ENCODE data around the gene ZNF670. TPM values are rescaled to one million over a fixed set of nuclear protein-coding genes. Genes with fewer than 3 reads are reported as not detected.
"Not testable (repeated sequence)": the region's sequence is repeated elsewhere in the genome, so short reads cannot be mapped to it uniquely, and the experiment has no call there.

The ZNF670 gene
- total RNA-seq, 3 donors from 2014 or later (not counting 1 experiment from before 2014, with no cell fraction given): 0.35 to 0.95 (median 0.45) TPM

DNA sequence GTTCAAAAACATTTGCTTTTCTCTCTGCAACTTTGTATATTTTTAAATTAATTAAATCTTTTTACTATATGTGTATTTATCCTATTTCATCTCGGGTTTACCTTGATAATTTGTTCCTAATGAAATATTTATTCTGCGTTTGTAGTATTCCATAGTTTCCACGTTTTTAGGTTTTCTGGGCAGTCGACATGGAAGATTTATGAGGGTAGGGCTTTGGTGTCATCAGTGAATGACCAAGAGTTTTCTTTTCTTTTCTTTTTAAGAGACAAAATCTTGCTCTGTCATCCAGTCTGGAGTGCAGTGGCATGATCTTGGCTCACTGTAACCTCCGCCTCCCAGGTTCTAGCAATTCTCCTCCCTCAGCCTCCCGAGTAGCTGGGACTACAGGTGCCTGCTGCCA lies 42.8 kb upstream of the ZNF670 start:
- TF ChIP-seq, protein P1, sequence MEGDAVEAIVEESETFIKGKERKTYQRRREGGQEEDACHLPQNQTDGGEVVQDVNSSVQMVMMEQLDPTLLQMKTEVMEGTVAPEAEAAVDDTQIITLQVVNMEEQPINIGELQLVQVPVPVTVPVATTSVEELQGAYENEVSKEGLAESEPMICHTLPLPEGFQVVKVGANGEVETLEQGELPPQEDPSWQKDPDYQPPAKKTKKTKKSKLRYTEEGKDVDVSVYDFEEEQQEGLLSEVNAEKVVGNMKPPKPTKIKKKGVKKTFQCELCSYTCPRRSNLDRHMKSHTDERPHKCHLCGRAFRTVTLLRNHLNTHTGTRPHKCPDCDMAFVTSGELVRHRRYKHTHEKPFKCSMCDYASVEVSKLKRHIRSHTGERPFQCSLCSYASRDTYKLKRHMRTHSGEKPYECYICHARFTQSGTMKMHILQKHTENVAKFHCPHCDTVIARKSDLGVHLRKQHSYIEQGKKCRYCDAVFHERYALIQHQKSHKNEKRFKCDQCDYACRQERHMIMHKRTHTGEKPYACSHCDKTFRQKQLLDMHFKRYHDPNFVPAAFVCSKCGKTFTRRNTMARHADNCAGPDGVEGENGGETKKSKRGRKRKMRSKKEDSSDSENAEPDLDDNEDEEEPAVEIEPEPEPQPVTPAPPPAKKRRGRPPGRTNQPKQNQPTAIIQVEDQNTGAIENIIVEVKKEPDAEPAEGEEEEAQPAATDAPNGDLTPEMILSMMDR (IDR thresholded peaks at IDR 0.05): no peak
- H3K27ac Mint-ChIP-seq: no peak overlapping the region
- H3K4me3 Mint-ChIP-seq: no peak overlapping the region
- intact Hi-C loops (cut with micrococcal nuclease): no loop called here
- H3K9me3 ChIP-seq (ENCODE audit: control insufficient read depth, insufficient read depth, low read length): no peaks in the 10 kb centered on the region
- no peak overlapping the region for H3K4me3 ChIP-seq (ENCODE audit: low read length)
- H3K27me3 Mint-ChIP-seq (ENCODE audit: low read depth in 2 of 2): no peaks in the 10 kb centered on the region
- no peak overlapping the region for H3K27ac ChIP-seq (ENCODE audit: low read length)
- no peaks in the 10 kb centered on the region for H3K36me3 ChIP-seq (ENCODE audit: control insufficient read depth, insufficient read depth, low read length)
- WGBS (ENCODE audit: insufficient coverage): 87% methylated on average over 5 of the region's 6 CpGs
- DNase-seq: no peak
- no peaks in the 10 kb centered on the region for H3K4me1 ChIP-seq (ENCODE audit: control insufficient read depth, insufficient read depth, low read length)
- no peak for ATAC-seq
- no peaks in the 10 kb centered on the region for H3K36me3 Mint-ChIP-seq
- H3K27me3 ChIP-seq (ENCODE audit: control insufficient read depth, insufficient read depth, low read length): no peaks in the 10 kb centered on the region
- H3K9me3 Mint-ChIP-seq: no peaks in the 10 kb centered on the region
- no peaks in the 10 kb centered on the region for H3K4me1 Mint-ChIP-seq

DNA sequence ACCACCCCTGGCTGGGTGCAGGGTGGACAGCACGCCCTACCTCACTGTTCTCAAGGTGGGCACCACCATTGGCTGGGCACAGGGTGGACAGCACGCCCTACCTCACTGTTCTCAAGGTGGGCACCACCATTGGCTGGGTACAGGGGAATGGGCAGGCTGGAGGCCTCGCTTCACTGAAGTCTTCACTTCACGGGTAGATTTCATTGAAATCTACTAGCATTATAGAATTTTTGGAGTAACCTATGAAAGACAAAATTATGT lies 41.7 kb upstream of the ZNF670 start:
- H3K4me3 ChIP-seq (ENCODE audit: low read length); H3K27ac ChIP-seq (ENCODE audit: low read length); H3K27ac Mint-ChIP-seq; H3K36me3 Mint-ChIP-seq; H3K4me1 Mint-ChIP-seq; ATAC-seq; H3K4me3 Mint-ChIP-seq; H3K27me3 ChIP-seq (ENCODE audit: control insufficient read depth, insufficient read depth, low read length); H3K9me3 ChIP-seq (ENCODE audit: control insufficient read depth, insufficient read depth, low read length); H3K9me3 Mint-ChIP-seq; H3K36me3 ChIP-seq (ENCODE audit: control insufficient read depth, insufficient read depth, low read length); H3K4me1 ChIP-seq (ENCODE audit: control insufficient read depth, insufficient read depth, low read length); intact Hi-C loops (cut with micrococcal nuclease); H3K27me3 Mint-ChIP-seq (ENCODE audit: low read depth in 2 of 2); DNase-seq: not testable (repeated sequence)
- 94% methylated on average over 4 of the region's 4 CpGs for WGBS (ENCODE audit: insufficient coverage)

DNA sequence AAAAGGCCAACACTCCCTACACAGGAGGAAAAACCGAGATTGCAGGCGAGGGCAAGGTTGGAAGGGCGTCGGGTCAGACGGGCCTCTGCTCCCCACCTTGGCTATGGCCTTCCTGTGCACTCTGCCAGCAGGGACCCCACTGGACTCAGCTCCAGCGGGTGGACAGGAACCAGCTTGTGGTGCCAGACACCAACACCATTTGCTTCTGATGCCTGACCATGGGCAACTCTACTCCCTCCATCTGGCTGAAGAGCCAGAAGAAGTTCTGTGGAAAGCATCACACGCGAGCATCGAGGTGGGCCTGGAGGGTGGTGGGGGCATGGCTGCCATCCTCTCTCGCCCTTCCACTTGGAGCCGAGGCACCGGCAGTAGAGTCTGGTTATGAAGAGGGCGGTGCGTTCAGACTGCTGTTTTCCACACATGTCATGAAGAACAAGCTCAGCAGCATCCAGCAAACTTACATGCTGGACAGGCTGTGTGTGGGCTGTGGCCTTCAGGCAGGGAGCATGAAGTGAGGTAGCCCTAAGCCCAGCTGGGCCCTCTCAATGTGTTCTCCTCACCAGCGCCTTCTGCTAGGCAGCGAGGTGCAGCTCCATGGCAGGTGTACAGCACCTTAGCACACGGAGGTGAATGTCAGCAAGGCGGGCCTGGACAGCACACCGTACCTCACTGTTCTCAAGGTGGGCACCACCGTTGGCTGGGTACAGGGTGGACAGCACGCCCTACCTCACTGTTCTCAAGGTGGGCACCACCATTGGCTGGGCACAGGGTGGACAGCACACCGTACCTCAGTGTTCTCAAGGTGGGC lies 41.2 kb upstream of the ZNF670 start:
- no peaks in the 10 kb centered on the region for H3K27me3 Mint-ChIP-seq (ENCODE audit: low read depth in 2 of 2)
- Histone ChIP-seq H3K4me1 (ENCODE audit: control insufficient read depth, insufficient read depth, low read length) (no peaks in the 10 kb centered on the region), H3K36me3 (ENCODE audit: control insufficient read depth, insufficient read depth, low read length) (no peaks in the 10 kb centered on the region), H3K27me3 (ENCODE audit: control insufficient read depth, insufficient read depth, low read length) (no peaks in the 10 kb centered on the region), H3K4me3 (ENCODE audit: low read length) (no peak overlapping the region), H3K27ac (ENCODE audit: low read length) (no peak overlapping the region), H3K9me3 (ENCODE audit: control insufficient read depth, insufficient read depth, low read length) (no peaks in the 10 kb centered on the region)
- intact Hi-C loops (cut with micrococcal nuclease): no loop called here
- WGBS (ENCODE audit: insufficient coverage): 96% methylated on average over 22 of the region's 22 CpGs
- ATAC-seq (no peak), DNase-seq (no peak)
- TF ChIP-seq, protein P1 (IDR thresholded peaks at IDR 0.05): no peak
- no peak overlapping the region for H3K27ac Mint-ChIP-seq
- no peak overlapping the region for H3K4me3 Mint-ChIP-seq
- H3K4me1 Mint-ChIP-seq: peaks cover 0 to 3% of the 10 kb centered on the region in 2 donors
- H3K36me3 Mint-ChIP-seq: no peaks in the 10 kb centered on the region
- no peaks in the 10 kb centered on the region for H3K9me3 Mint-ChIP-seq

DNA sequence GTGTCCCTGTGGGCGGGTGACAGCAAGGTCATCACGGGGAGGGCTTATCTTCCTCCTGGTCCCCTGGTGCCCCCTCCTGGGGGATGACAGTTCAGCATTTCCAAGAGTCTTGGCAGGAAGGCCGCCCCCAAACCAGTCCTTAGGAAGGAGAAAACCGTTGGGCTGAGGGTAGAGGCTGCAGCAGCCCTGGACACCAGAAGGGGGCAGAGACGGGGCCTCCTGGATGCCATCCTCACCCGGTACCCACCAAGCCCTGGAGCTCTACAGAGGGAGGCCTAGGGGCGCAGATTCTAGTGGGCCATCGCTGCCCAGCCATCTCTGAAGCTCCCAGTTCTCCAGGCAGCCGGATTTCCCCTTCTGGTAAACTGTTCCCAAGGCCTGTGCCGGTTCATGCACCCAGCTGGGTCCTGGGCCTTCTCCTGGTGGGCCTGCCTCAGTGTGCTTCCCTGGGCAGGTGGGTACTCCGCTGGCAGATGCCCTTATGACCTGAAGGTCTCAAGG lies 40.4 kb upstream of the ZNF670 start:
- no peaks in the 10 kb centered on the region for H3K27me3 Mint-ChIP-seq (ENCODE audit: low read depth in 2 of 2)
- H3K4me1 ChIP-seq (ENCODE audit: control insufficient read depth, insufficient read depth, low read length): no peaks in the 10 kb centered on the region
- H3K27ac Mint-ChIP-seq: no peak overlapping the region
- ATAC-seq: peak in 2 of 3 donors; percentile 40 to 56
- intact Hi-C loops (cut with micrococcal nuclease): no loop called here
- H3K4me3 ChIP-seq (ENCODE audit: low read length): no peak overlapping the region
- peak in 1 of 2 donors; percentile 43 for DNase-seq
- WGBS (ENCODE audit: insufficient coverage): 67% methylated on average over 11 of the region's 11 CpGs
- H3K36me3 Mint-ChIP-seq: no peaks in the 10 kb centered on the region
- TF ChIP-seq, protein P1 (IDR thresholded peaks at IDR 0.05): no peak
- peaks cover 0 to 3% of the 10 kb centered on the region in 2 donors for H3K4me1 Mint-ChIP-seq
- no peaks in the 10 kb centered on the region for H3K36me3 ChIP-seq (ENCODE audit: control insufficient read depth, insufficient read depth, low read length)
- H3K4me3 Mint-ChIP-seq: no peak overlapping the region
- H3K9me3 Mint-ChIP-seq: no peaks in the 10 kb centered on the region
- H3K27me3 ChIP-seq (ENCODE audit: control insufficient read depth, insufficient read depth, low read length): no peaks in the 10 kb centered on the region
- no peak overlapping the region for H3K27ac ChIP-seq (ENCODE audit: low read length)
- H3K9me3 ChIP-seq (ENCODE audit: control insufficient read depth, insufficient read depth, low read length): no peaks in the 10 kb centered on the region
